WTC11 (cell line): Measurements from ENCODE around the gene ETS1. TPM values are rescaled to one million over a fixed set of nuclear protein-coding genes. Genes with fewer than 3 reads are reported as not detected.

Source experiments
- ATAC-seq: fragments of 200-7000 bp; cut with Tn5 transposase; 2 replicates; pipeline ENCODE4 v1.10.0; 2021; ENCODE audit warnings: mild to moderate bottlenecking, moderate library complexity
- CTCF ChIA-PET: fragments of 300-600 bp; sonication (Branson Sonifier 250); formaldehyde crosslinking; loops from one replicate; lab custom pipeline; 2021; ENCODE audit warnings: antibody characterized with exemption; lab: Charles Lee
- POLR2A ChIA-PET: fragments of 350-600 bp; sonication (Branson Sonifier 250); formaldehyde crosslinking; loops from one replicate; lab custom pipeline; 2021; ENCODE audit warnings: antibody characterized with exemption; lab: Charles Lee
- DNase-seq: peaks from one replicate; pipeline ENCODE4 v3.0.0; 2021; ENCODE audit warnings: low spot score
- H3K27ac Mint-ChIP-seq: 2 replicates; pipeline ENCODE4 v1.8.0; 2021; ENCODE audit warnings: mixed read lengths
- H3K27me3 Mint-ChIP-seq: 2 replicates; pipeline ENCODE4 v1.8.0; 2021; ENCODE audit warnings: low read depth, mild to moderate bottlenecking, moderate library complexity, mixed read lengths
- H3K36me3 Mint-ChIP-seq: 2 replicates; pipeline ENCODE4 v1.8.0; 2021; ENCODE audit warnings: mixed read lengths
- H3K4me1 Mint-ChIP-seq: 2 replicates; pipeline ENCODE4 v1.8.0; 2022; ENCODE audit warnings: mixed read lengths
- H3K4me3 Mint-ChIP-seq: 2 replicates; pipeline ENCODE4 v1.8.0; 2021; ENCODE audit warnings: mild to moderate bottlenecking, moderate library complexity, mixed read lengths
- H3K9me3 Mint-ChIP-seq: 2 replicates; pipeline ENCODE4 v1.8.0; 2021; ENCODE audit warnings: mixed read lengths
- AR ChIP-seq: fragments of 250-450 bp; sonication (Bioruptor Pico); IDR thresholded peaks from 2 replicates; pipeline ENCODE4 v1.9.0; 2021; ENCODE audit warnings: mild to moderate bottlenecking
- ATF1 ChIP-seq: sonication (generic); formaldehyde crosslinking; IDR thresholded peaks from 2 replicates; pipeline ENCODE4 v1.8.1; 2023; ENCODE audit warnings: mild to moderate bottlenecking, moderate library complexity, missing genetic modification reagents
- CDX4 ChIP-seq: fragments of 250-450 bp; sonication (Bioruptor Pico); IDR thresholded peaks from 2 replicates; pipeline ENCODE4 v1.9.0; 2021; ENCODE audit warnings: moderate library complexity, mild to moderate bottlenecking, inconsistent platforms, borderline replicate concordance
- ELF4 ChIP-seq: sonication (generic); formaldehyde crosslinking; IDR thresholded peaks from 2 replicates; pipeline ENCODE4 v1.8.1; 2022; ENCODE audit warnings: low read depth, mild to moderate bottlenecking, moderate library complexity, missing genetic modification reagents
- FOXP4 ChIP-seq: sonication (generic); formaldehyde crosslinking; IDR thresholded peaks from 2 replicates; pipeline ENCODE4 v1.8.0; 2022; ENCODE audit warnings: mild to moderate bottlenecking, missing genetic modification reagents
- IRF2 ChIP-seq: sonication (generic); formaldehyde crosslinking; IDR thresholded peaks from 2 replicates; pipeline ENCODE4 v1.8.0; 2022; ENCODE audit warnings: low read depth, missing genetic modification reagents, borderline replicate concordance
- JAZF1 ChIP-seq: fragments of 250-450 bp; sonication (Bioruptor Pico); IDR thresholded peaks from 2 replicates; pipeline ENCODE4 v1.9.0; 2021; ENCODE audit warnings: moderate library complexity, mild to moderate bottlenecking, inconsistent platforms
- KAT7 ChIP-seq: sonication (generic); formaldehyde crosslinking; IDR thresholded peaks from 2 replicates; pipeline ENCODE4 v1.8.1; 2023; ENCODE audit warnings: missing genetic modification reagents, mild to moderate bottlenecking, borderline replicate concordance
- MXD4 ChIP-seq: fragments of 250-450 bp; sonication (Bioruptor Pico); IDR thresholded peaks from 2 replicates; pipeline ENCODE4 v1.8.0; 2021; ENCODE audit warnings: mild to moderate bottlenecking, moderate library complexity, borderline replicate concordance
- NFATC4 ChIP-seq: fragments of 250-450 bp; sonication (Bioruptor Pico); IDR thresholded peaks from 2 replicates; pipeline ENCODE4 v1.9.0; 2021; ENCODE audit warnings: mild to moderate bottlenecking
- NFE2L1 ChIP-seq: sonication (generic); formaldehyde crosslinking; IDR thresholded peaks from 2 replicates; pipeline ENCODE4 v1.8.1; 2023; ENCODE audit warnings: missing genetic modification reagents
- NR2C2 ChIP-seq: sonication (generic); formaldehyde crosslinking; IDR thresholded peaks from 2 replicates; pipeline ENCODE4 v1.8.0; 2022; ENCODE audit warnings: mild to moderate bottlenecking, missing genetic modification reagents
- PREB ChIP-seq: sonication (generic); formaldehyde crosslinking; IDR thresholded peaks from 2 replicates; pipeline ENCODE4 v1.8.1; 2022; ENCODE audit warnings: mild to moderate bottlenecking, missing genetic modification reagents, moderate library complexity, borderline replicate concordance
- RORB ChIP-seq: fragments of 250-450 bp; sonication (Bioruptor Pico); IDR thresholded peaks from 2 replicates; pipeline ENCODE4 v1.9.0; 2021; ENCODE audit warnings: mild to moderate bottlenecking
- SMAD4 ChIP-seq: sonication (generic); formaldehyde crosslinking; IDR thresholded peaks from 2 replicates; pipeline ENCODE4 v1.8.0; 2022; ENCODE audit warnings: mild to moderate bottlenecking, missing genetic modification reagents
- USF2 ChIP-seq: sonication (generic); formaldehyde crosslinking; IDR thresholded peaks from 2 replicates; pipeline ENCODE4 v1.8.1; 2023; ENCODE audit warnings: mild to moderate bottlenecking, missing genetic modification reagents, moderate library complexity
- ZBTB21 ChIP-seq: sonication (generic); formaldehyde crosslinking; IDR thresholded peaks from 2 replicates; pipeline ENCODE4 v1.8.1; 2023; ENCODE audit warnings: mild to moderate bottlenecking, missing genetic modification reagents, borderline replicate concordance
- ZBTB43 ChIP-seq: sonication (generic); formaldehyde crosslinking; IDR thresholded peaks from 2 replicates; pipeline ENCODE4 v1.8.1; 2023; ENCODE audit warnings: mild to moderate bottlenecking, missing genetic modification reagents
- ZNF121 ChIP-seq: sonication (generic); formaldehyde crosslinking; IDR thresholded peaks from 2 replicates; pipeline ENCODE4 v1.8.0; 2023; ENCODE audit warnings: missing genetic modification reagents
- ZNF232 ChIP-seq: sonication (generic); formaldehyde crosslinking; IDR thresholded peaks from 2 replicates; pipeline ENCODE4 v1.8.0; 2022; ENCODE audit warnings: mild to moderate bottlenecking, missing genetic modification reagents
- ZNF317 ChIP-seq: sonication (generic); formaldehyde crosslinking; IDR thresholded peaks from 2 replicates; pipeline ENCODE4 v1.8.1; 2023; ENCODE audit warnings: low read depth, mild to moderate bottlenecking, moderate library complexity, missing genetic modification reagents, borderline replicate concordance
- ZNF396 ChIP-seq: fragments of 250-450 bp; sonication (Bioruptor Pico); IDR thresholded peaks from 2 replicates; pipeline ENCODE4 v1.8.0; 2021; ENCODE audit warnings: mild to moderate bottlenecking, moderate library complexity, borderline replicate concordance
- total RNA-seq: library from RNA; stranded (reverse); gene quantifications from 3 replicates; pipeline ENCODE4 v1.2.3, GENCODE V29; 2021

The ETS1 gene
- total RNA-seq, 1 experiment from 2014 or later: 33.1 TPM

GRCh38 chr11:128613300-128613995, 26.1 kb upstream of the ETS1 start:
- H3K4me1 Mint-ChIP-seq: peaks cover 35% of the 10 kb centered on the region
- ChIA-PET POLR2A (no interaction called here), CTCF (no interaction called here)
- ATAC-seq: no peak
- no peak for TF ChIP-seq MXD4 (CRISPR knock-in tag)
- no peak for TF ChIP-seq ATF1
- TF ChIP-seq ZNF121 (CRISPR knock-in tag): no peak
- no peak for TF ChIP-seq AR (CRISPR knock-in tag)
- TF ChIP-seq JAZF1: no peak
- H3K27ac Mint-ChIP-seq: no peak overlapping the region
- no peak for DNase-seq
- H3K4me3 Mint-ChIP-seq: no peak overlapping the region
- peaks cover 25% of the 10 kb centered on the region for H3K27me3 Mint-ChIP-seq
- H3K9me3 Mint-ChIP-seq: no peaks in the 10 kb centered on the region
- H3K36me3 Mint-ChIP-seq: no peaks in the 10 kb centered on the region

- Mint-ChIP-seq H3K27me3 (peaks cover 25% of the 10 kb centered on the region), H3K4me3 (no peak overlapping the region), H3K4me1 (peaks cover 35% of the 10 kb centered on the region), H3K27ac (no peak overlapping the region), H3K36me3 (no peaks in the 10 kb centered on the region), H3K9me3 (no peaks in the 10 kb centered on the region)
- TF ChIP-seq ZNF121 (CRISPR knock-in tag) (no peak), FOXP4 (CRISPR knock-in tag) (no peak), NR2C2 (CRISPR knock-in tag) (no peak), NFE2L1 (no peak), CDX4 (CRISPR knock-in tag) (no peak), KAT7 (CRISPR knock-in tag) (no peak), ZBTB21 (CRISPR knock-in tag) (no peak), ZBTB43 (no peak), SMAD4 (CRISPR knock-in tag) (no peak), NFATC4 (CRISPR knock-in tag) (no peak), ZNF232 (CRISPR knock-in tag) (no peak), ZNF317 (CRISPR knock-in tag) (no peak), ZNF396 (no peak), USF2 (CRISPR knock-in tag) (no peak), ELF4 (CRISPR knock-in tag) (no peak), ATF1 (no peak), PREB (CRISPR knock-in tag) (no peak), IRF2 (no peak), RORB (no peak)
- DNase-seq: no peak
- ATAC-seq: peak; percentile 17
- CTCF ChIA-PET: interaction anchor here (0.7 to 2.0 kb wide), 4 partner anchors 9 to 550 kb away, joined by 3 to 8 read pairs (median 4); no protein-coding TSS in a partner anchor
- POLR2A ChIA-PET: no interaction called here
Observed at GRCh38 chr11:128610721-128611617, 23.6 kb upstream of the ETS1 start.
